ENCODE results near the gene MILR1.

MILR1 gene

DNA sequence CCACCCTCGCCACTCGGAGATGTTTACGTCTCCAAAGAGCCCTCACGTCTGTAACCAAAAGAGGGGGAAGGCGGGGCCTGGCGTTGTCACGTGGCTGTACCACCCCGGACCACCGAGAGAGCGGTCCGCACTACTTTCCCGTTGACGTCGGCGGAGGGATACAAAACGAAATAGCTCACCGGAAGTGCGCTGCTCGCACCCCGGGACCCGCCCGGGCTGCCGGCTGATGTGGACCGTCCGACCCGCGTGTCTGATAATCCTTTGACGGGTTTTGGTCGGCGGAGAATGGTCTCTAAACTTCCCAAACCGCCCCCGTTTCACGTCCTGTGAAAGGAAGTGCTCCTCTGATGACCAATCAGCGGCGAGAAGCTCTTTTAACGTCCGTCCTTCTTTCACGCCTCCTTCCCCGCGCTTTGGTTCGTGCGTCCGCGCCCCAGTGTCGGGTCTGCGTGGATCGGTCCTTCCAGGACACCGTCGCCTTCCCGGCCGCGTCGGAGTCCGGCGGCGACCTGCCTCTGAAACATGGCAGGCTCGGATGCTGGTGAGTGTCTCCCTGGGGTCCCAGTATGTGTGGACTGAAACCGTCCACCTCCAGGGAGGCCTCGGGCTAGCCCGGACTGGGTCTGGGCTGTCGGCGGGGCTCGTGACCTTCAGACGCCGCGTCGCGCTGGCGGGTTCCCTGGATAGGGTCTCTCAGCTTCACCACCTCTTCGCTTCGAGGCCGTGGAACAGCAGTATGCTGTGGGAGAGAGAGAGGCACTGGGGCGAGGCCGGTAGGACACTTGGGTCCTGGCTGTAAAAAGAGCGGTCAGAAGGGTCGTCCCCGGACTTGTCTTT, 57.9 kb downstream of the MILR1 start, which contains the start of gene CEP95 (continued):
- TF ChIP-seq OVOL3 (tag by site-specific recombination; IDR thresholded peaks at IDR 0.05) = no peak
- no peak for TF ChIP-seq ZBTB1 (tag by site-specific recombination; IDR thresholded peaks at IDR 0.05)
- no peak for TF ChIP-seq ZNF175 (tag by site-specific recombination; IDR thresholded peaks at IDR 0.05)
- TF ChIP-seq ZNF266 (tag by site-specific recombination; IDR thresholded peaks at IDR 0.05; ENCODE audit: low read depth) = no peak
- TF ChIP-seq ZFP41 (tag by site-specific recombination; IDR thresholded peaks at IDR 0.05; ENCODE audit: borderline replicate concordance) = no peak
- TF ChIP-seq ZNF548 (tag by site-specific recombination; IDR thresholded peaks at IDR 0.05) = no peak
- peak; percentile 79 for TF ChIP-seq ZNF600 (tag by site-specific recombination; IDR thresholded peaks at IDR 0.05)
- TF ChIP-seq, protein P1, sequence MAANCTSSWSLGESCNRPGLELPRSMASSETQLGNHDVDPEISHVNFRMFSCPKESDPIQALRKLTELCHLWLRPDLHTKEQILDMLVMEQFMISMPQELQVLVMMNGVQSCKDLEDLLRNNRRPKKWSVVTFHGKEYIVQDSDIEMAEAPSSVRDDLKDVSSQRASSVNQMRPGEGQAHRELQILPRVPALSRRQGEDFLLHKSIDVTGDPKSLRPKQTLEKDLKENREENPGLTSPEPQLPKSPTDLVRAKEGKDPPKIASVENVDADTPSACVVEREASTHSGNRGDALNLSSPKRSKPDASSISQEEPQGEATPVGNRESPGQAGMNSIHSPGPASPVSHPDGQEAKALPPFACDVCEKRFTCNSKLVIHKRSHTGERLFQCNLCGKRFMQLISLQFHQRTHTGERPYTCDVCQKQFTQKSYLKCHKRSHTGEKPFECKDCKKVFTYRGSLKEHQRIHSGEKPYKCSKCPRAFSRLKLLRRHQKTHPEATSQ (tag by site-specific recombination; IDR thresholded peaks at IDR 0.05) = no peak
- TF ChIP-seq ZNF174 (tag by site-specific recombination; IDR thresholded peaks at IDR 0.05) = no peak
- TF ChIP-seq, protein P2, sequence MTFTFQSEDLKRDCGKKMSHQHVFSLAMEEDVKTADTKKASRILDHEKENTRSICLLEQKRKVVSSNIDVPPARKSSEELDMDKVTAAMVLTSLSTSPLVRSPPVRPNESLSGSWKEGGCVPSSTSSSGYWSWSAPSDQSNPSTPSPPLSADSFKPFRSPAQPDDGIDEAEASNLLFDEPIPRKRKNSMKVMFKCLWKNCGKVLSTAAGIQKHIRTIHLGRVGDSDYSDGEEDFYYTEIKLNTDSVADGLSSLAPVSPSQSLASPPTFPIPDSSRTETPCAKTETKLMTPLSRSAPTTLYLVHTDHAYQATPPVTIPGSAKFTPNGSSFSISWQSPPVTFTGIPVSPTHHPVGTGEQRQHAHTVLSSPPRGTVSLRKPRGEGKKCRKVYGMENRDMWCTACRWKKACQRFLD (tag by site-specific recombination; IDR thresholded peaks at IDR 0.05) = no peak
- TF ChIP-seq, protein P3, sequence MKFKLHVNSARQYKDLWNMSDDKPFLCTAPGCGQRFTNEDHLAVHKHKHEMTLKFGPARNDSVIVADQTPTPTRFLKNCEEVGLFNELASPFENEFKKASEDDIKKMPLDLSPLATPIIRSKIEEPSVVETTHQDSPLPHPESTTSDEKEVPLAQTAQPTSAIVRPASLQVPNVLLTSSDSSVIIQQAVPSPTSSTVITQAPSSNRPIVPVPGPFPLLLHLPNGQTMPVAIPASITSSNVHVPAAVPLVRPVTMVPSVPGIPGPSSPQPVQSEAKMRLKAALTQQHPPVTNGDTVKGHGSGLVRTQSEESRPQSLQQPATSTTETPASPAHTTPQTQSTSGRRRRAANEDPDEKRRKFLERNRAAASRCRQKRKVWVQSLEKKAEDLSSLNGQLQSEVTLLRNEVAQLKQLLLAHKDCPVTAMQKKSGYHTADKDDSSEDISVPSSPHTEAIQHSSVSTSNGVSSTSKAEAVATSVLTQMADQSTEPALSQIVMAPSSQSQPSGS (tag by site-specific recombination; IDR thresholded peaks at IDR 0.05; ENCODE audit: low read depth) = no peak
- TF ChIP-seq ZNF510 (tag by site-specific recombination; IDR thresholded peaks at IDR 0.05; ENCODE audit: insufficient replicate concordance) = no peak
- TF ChIP-seq SCRT1 (tag by site-specific recombination; IDR thresholded peaks at IDR 0.05; ENCODE audit: borderline replicate concordance) = no peak
- no peak for TF ChIP-seq ZNF157 (tag by site-specific recombination; IDR thresholded peaks at IDR 0.05)
- no peak for TF ChIP-seq ZNF133 (tag by site-specific recombination; IDR thresholded peaks at IDR 0.05)
- TF ChIP-seq, protein P4, sequence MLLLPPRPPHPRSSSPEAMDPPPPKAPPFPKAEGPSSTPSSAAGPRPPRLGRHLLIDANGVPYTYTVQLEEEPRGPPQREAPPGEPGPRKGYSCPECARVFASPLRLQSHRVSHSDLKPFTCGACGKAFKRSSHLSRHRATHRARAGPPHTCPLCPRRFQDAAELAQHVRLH (tag by site-specific recombination; IDR thresholded peaks at IDR 0.05) = peak; percentile 38; the same call in 1 of the 2 replicates
- TF ChIP-seq OSR2 (tag by site-specific recombination; IDR thresholded peaks at IDR 0.05) = no peak
- TF ChIP-seq ZNF501 (tag by site-specific recombination; IDR thresholded peaks at IDR 0.05) = peak; percentile 97
- peak; percentile 77 for TF ChIP-seq GLIS1 (tag by site-specific recombination; IDR thresholded peaks at IDR 0.05)
- no peak for TF ChIP-seq ZNF211 (tag by site-specific recombination; IDR thresholded peaks at IDR 0.05; ENCODE audit: low read depth)
- peak; percentile 84 for TF ChIP-seq ZSCAN23 (tag by site-specific recombination; IDR thresholded peaks at IDR 0.05)
- TF ChIP-seq, protein P5, sequence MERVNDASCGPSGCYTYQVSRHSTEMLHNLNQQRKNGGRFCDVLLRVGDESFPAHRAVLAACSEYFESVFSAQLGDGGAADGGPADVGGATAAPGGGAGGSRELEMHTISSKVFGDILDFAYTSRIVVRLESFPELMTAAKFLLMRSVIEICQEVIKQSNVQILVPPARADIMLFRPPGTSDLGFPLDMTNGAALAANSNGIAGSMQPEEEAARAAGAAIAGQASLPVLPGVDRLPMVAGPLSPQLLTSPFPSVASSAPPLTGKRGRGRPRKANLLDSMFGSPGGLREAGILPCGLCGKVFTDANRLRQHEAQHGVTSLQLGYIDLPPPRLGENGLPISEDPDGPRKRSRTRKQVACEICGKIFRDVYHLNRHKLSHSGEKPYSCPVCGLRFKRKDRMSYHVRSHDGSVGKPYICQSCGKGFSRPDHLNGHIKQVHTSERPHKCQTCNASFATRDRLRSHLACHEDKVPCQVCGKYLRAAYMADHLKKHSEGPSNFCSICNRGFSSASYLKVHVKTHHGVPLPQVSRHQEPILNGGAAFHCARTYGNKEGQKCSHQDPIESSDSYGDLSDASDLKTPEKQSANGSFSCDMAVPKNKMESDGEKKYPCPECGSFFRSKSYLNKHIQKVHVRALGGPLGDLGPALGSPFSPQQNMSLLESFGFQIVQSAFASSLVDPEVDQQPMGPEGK (tag by site-specific recombination; IDR thresholded peaks at IDR 0.05) = peak; percentile 94
- TF ChIP-seq ZNF184 (tag by site-specific recombination; IDR thresholded peaks at IDR 0.05) = no peak
- TF ChIP-seq, protein P6, sequence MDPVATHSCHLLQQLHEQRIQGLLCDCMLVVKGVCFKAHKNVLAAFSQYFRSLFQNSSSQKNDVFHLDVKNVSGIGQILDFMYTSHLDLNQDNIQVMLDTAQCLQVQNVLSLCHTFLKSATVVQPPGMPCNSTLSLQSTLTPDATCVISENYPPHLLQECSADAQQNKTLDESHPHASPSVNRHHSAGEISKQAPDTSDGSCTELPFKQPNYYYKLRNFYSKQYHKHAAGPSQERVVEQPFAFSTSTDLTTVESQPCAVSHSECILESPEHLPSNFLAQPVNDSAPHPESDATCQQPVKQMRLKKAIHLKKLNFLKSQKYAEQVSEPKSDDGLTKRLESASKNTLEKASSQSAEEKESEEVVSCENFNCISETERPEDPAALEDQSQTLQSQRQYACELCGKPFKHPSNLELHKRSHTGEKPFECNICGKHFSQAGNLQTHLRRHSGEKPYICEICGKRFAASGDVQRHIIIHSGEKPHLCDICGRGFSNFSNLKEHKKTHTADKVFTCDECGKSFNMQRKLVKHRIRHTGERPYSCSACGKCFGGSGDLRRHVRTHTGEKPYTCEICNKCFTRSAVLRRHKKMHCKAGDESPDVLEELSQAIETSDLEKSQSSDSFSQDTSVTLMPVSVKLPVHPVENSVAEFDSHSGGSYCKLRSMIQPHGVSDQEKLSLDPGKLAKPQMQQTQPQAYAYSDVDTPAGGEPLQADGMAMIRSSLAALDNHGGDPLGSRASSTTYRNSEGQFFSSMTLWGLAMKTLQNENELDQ (tag by site-specific recombination; IDR thresholded peaks at IDR 0.05; ENCODE audit: low read depth) = no peak
- TF ChIP-seq, protein P7, sequence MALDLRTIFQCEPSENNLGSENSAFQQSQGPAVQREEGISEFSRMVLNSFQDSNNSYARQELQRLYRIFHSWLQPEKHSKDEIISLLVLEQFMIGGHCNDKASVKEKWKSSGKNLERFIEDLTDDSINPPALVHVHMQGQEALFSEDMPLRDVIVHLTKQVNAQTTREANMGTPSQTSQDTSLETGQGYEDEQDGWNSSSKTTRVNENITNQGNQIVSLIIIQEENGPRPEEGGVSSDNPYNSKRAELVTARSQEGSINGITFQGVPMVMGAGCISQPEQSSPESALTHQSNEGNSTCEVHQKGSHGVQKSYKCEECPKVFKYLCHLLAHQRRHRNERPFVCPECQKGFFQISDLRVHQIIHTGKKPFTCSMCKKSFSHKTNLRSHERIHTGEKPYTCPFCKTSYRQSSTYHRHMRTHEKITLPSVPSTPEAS (tag by site-specific recombination; IDR thresholded peaks at IDR 0.05) = peak; percentile 10; the same call in 1 of the 2 replicates
- no peak for TF ChIP-seq ZNF585B (tag by site-specific recombination; IDR thresholded peaks at IDR 0.05)
- TF ChIP-seq ZNF2 (tag by site-specific recombination; IDR thresholded peaks at IDR 0.05) = peak; percentile 53; the same call in 1 of the 2 replicates
- no peak for TF ChIP-seq ZNF530 (tag by site-specific recombination; IDR thresholded peaks at IDR 0.05; ENCODE audit: low read depth)
- no peak for TF ChIP-seq ZNF549 (tag by site-specific recombination; IDR thresholded peaks at IDR 0.05)
